ENCODE data around the gene PANK1. TPM values are rescaled to one million over a fixed set of nuclear protein-coding genes. Genes with fewer than 3 reads are reported as not detected.

The PANK1 gene
- polyA plus RNA-seq, 2 of the 4 experiments (the other 2 are of a cell fraction) = 6.7 to 9.0 TPM

GRCh38 chr10:89669985-89670384, 24.9 kb upstream of the PANK1 start:
- H3K4me2 ChIP-seq = no peak overlapping the region
- ChIA-PET POLR2A (no interaction called here), CTCF (interaction anchor here (1.1 to 1.7 kb wide), 2 partner anchors 9 to 31 kb away, joined by 3 to 6 read pairs; partner anchors contain the start of gene KIF20B)
- no peak overlapping the region for H3K4me3 ChIP-seq
- WGBS (ENCODE audit: missing lambda C conversion rate) = 48% methylated on average over 1 of the region's 1 CpG
- H3K9me3 ChIP-seq = no peaks in the 10 kb centered on the region
- DNase-seq (ENCODE audit: low read depth in 1 of 2, low spot score in 1 of 2) = no peak
- no peak for ATAC-seq
- no peak overlapping the region for H3K27ac ChIP-seq
- TF ChIP-seq CBX8 (IDR thresholded peaks at IDR 0.05) (no peak), JUN (IDR thresholded peaks at IDR 0.05) (no peak), HDAC2 (IDR thresholded peaks at IDR 0.05) (no peak), E2F6 (IDR thresholded peaks at IDR 0.05; ENCODE audit: borderline replicate concordance, low read depth) (no peak), MAFK (IDR thresholded peaks at IDR 0.05; ENCODE audit: partially characterized antibody) (no peak), NFE2L2 (conservative IDR thresholded peaks at IDR 0.05; ENCODE audit: low read length) (no peak), ZC3H11A (IDR thresholded peaks at IDR 0.05) (no peak), EP300 (IDR thresholded peaks at IDR 0.05) (no peak), KDM5A (IDR thresholded peaks at IDR 0.05) (no peak), GATA3 (IDR thresholded peaks at IDR 0.05; ENCODE audit: borderline replicate concordance) (no peak), HOXB13 (CRISPR knock-in tag; IDR thresholded peaks at IDR 0.05; ENCODE audit: low read depth) (no peak), HOXB5 (CRISPR knock-in tag; IDR thresholded peaks at IDR 0.05) (no peak), KDM1A (IDR thresholded peaks at IDR 0.05; ENCODE audit: low read depth) (no peak), MAX (IDR thresholded peaks at IDR 0.05) (no peak), BCL3 (IDR thresholded peaks at IDR 0.05) (no peak), HMGXB4 (CRISPR knock-in tag; IDR thresholded peaks at IDR 0.05; ENCODE audit: borderline replicate concordance) (no peak), ESRRA (IDR thresholded peaks at IDR 0.05; ENCODE audit: borderline replicate concordance, low read length) (no peak), SREBF2 (IDR thresholded peaks at IDR 0.05) (no peak)
- H3K4me1 ChIP-seq = no peaks in the 10 kb centered on the region
- no peak for FAIRE-seq

DNA sequence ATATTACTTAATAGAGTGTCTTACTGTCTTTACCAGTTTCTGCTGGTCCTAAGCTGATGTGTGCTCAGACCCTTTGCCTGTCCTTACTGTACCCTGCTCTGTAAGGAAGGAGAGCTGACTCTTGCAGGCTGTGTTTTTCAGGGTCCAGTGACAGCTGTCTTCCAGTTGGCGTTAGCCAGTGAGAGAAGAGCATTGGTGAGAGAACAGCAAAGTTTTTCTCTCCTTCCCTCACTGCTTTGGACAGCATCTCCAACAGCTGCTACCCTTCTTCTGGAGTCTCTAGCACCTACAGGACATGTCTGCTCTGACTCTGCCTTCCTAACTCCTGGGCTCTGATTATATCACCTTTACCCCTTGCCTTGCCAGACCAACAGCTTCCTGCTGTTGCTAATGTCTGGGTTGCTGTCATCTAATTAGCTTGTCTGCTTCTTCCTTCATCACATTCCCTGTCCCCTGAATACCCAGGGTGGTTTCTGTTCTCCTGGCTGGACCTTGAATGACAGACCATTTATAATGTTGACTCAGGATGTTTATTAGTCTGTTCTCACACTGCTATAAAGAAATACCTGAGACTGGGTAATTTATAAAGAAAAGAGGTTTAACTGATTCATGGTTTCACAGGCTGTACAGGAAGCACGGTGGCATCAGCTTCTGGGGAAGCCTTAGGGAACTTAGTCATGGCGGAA, 23.5 kb upstream of the PANK1 start:
- CTCF ChIA-PET = interaction anchor here (1.3 kb wide), 1 partner anchor 9 kb away, joined by 5 read pairs; no protein-coding TSS in a partner anchor
- FAIRE-seq = no peak
- H3K4me2 ChIP-seq = no peak overlapping the region
- no peak overlapping the region for H3K27ac ChIP-seq
- no peaks in the 10 kb centered on the region for H3K4me1 ChIP-seq
- no peaks in the 10 kb centered on the region for H3K9me3 ChIP-seq
- POLR2A ChIA-PET = no interaction called here
- no peak overlapping the region for H3K4me3 ChIP-seq
- no peak for ATAC-seq
- no peak for DNase-seq (ENCODE audit: low read depth in 1 of 2, low spot score in 1 of 2)
- WGBS (ENCODE audit: missing lambda C conversion rate) = 51% methylated on average over 3 of the region's 3 CpGs
- TF ChIP-seq SMC3 (IDR thresholded peaks at IDR 0.05) = no peak
- no peak for TF ChIP-seq PHF8 (IDR thresholded peaks at IDR 0.05; ENCODE audit: borderline replicate concordance, low read depth)
- no peak for TF ChIP-seq KDM1A (IDR thresholded peaks at IDR 0.05; ENCODE audit: low read depth)
- no peak for TF ChIP-seq E2F6 (IDR thresholded peaks at IDR 0.05; ENCODE audit: borderline replicate concordance, low read depth)
- no peak for TF ChIP-seq PBX3 (IDR thresholded peaks at IDR 0.05)
- no peak for TF ChIP-seq NR3C1 (IDR thresholded peaks at IDR 0.05)
- TF ChIP-seq RNF2 (IDR thresholded peaks at IDR 0.05; ENCODE audit: borderline replicate concordance, low read depth) = no peak
- TF ChIP-seq ESRRA (IDR thresholded peaks at IDR 0.05; ENCODE audit: borderline replicate concordance, low read length) = no peak
- TF ChIP-seq CHD4 (IDR thresholded peaks at IDR 0.05; ENCODE audit: borderline replicate concordance) = no peak
- no peak for TF ChIP-seq EHF (CRISPR knock-in tag; IDR thresholded peaks at IDR 0.05)
- TF ChIP-seq ZNF302 (CRISPR knock-in tag; IDR thresholded peaks at IDR 0.05) = no peak
- no peak for TF ChIP-seq MAX (IDR thresholded peaks at IDR 0.05)
- no peak for TF ChIP-seq CEBPB (IDR thresholded peaks at IDR 0.05)
- TF ChIP-seq, protein P1, sequence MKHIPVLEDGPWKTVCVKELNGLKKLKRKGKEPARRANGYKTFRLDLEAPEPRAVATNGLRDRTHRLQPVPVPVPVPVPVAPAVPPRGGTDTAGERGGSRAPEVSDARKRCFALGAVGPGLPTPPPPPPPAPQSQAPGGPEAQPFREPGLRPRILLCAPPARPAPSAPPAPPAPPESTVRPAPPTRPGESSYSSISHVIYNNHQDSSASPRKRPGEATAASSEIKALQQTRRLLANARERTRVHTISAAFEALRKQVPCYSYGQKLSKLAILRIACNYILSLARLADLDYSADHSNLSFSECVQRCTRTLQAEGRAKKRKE (CRISPR knock-in tag; IDR thresholded peaks at IDR 0.05; ENCODE audit: low read depth) = no peak
- no peak for TF ChIP-seq NPAS2 (CRISPR knock-in tag; IDR thresholded peaks at IDR 0.05; ENCODE audit: borderline replicate concordance)
- TF ChIP-seq ELK1 (IDR thresholded peaks at IDR 0.05; ENCODE audit: low read depth, low read length) = no peak

Data from A549 (cell line).